Osteoblast (primary cell): ENCODE results near the gene ZNF598. TPM values are rescaled to one million over a fixed set of nuclear protein-coding genes. Genes with fewer than 3 reads are reported as not detected.

Source experiments
- DNase-seq: peaks from one replicate; pipeline ENCODE4 v3.0.0; 2011; ENCODE audit warnings: low spot score, mixed read lengths; ENCODE audit not compliant: insufficient read length; ENCODE audit errors: missing footprints
- H2AFZ ChIP-seq: 2 replicates; pipeline ENCODE4 v1.6.0; 2011; ENCODE audit warnings: mild to moderate bottlenecking, low read length
- H3K27ac ChIP-seq: 2 replicates; pipeline ENCODE4 v1.5.1; 2011; ENCODE audit warnings: mild to moderate bottlenecking, low read depth, low read length, moderate library complexity
- H3K27me3 ChIP-seq: 2 replicates; pipeline ENCODE4 v1.6.0; 2012; ENCODE audit warnings: mild to moderate bottlenecking, control low read depth, inconsistent platforms, low read length, moderate library complexity; ENCODE audit not compliant: insufficient read depth
- H3K36me3 ChIP-seq: 2 replicates; pipeline ENCODE4 v1.5.1; 2011; ENCODE audit warnings: mild to moderate bottlenecking, low read length, control low read depth, moderate library complexity; ENCODE audit not compliant: insufficient read depth
- H3K4me1 ChIP-seq: 2 replicates; pipeline ENCODE4 v1.5.1; 2011; ENCODE audit warnings: mild to moderate bottlenecking, low read length, control low read depth, moderate library complexity; ENCODE audit not compliant: insufficient read depth
- H3K4me2 ChIP-seq: 2 replicates; pipeline ENCODE4 v1.6.0; 2011; ENCODE audit warnings: mild to moderate bottlenecking, low read length; ENCODE audit not compliant: insufficient read depth
- H3K4me3 ChIP-seq: fragments of 200-600 bp; sonication (generic); 3 replicates; pipeline ENCODE4 v1.5.1; 2012; ENCODE audit warnings: mild to moderate bottlenecking, low read length, inconsistent platforms; ENCODE audit not compliant: insufficient read depth
- H3K79me2 ChIP-seq: 2 replicates; pipeline ENCODE4 v1.6.0; 2012; ENCODE audit warnings: mild to moderate bottlenecking, low read length, control low read depth, inconsistent platforms; ENCODE audit not compliant: insufficient read depth
- H3K9me3 ChIP-seq: 2 replicates; pipeline ENCODE4 v1.5.1; 2011; ENCODE audit warnings: low read depth, low read length, control low read depth
- H4K20me1 ChIP-seq: 2 replicates; pipeline ENCODE4 v1.6.0; 2012; ENCODE audit warnings: mild to moderate bottlenecking, low read length, control low read depth; ENCODE audit not compliant: insufficient read depth
- CTCF ChIP-seq: IDR thresholded peaks from 2 replicates; pipeline ENCODE4 v1.5.1; 2011; ENCODE audit warnings: mild to moderate bottlenecking, low read depth, low read length, moderate library complexity; ENCODE audit errors: extremely low read depth
- total RNA-seq: library from RNA; depleted of rRNA; stranded (reverse); fragments of >200 nt; gene quantifications from 2 replicates; pipeline ENCODE4 v1.2.3, GENCODE V29; 2012

The ZNF598 gene
- total RNA-seq, 1 donor: 21.0 TPM

DNA sequence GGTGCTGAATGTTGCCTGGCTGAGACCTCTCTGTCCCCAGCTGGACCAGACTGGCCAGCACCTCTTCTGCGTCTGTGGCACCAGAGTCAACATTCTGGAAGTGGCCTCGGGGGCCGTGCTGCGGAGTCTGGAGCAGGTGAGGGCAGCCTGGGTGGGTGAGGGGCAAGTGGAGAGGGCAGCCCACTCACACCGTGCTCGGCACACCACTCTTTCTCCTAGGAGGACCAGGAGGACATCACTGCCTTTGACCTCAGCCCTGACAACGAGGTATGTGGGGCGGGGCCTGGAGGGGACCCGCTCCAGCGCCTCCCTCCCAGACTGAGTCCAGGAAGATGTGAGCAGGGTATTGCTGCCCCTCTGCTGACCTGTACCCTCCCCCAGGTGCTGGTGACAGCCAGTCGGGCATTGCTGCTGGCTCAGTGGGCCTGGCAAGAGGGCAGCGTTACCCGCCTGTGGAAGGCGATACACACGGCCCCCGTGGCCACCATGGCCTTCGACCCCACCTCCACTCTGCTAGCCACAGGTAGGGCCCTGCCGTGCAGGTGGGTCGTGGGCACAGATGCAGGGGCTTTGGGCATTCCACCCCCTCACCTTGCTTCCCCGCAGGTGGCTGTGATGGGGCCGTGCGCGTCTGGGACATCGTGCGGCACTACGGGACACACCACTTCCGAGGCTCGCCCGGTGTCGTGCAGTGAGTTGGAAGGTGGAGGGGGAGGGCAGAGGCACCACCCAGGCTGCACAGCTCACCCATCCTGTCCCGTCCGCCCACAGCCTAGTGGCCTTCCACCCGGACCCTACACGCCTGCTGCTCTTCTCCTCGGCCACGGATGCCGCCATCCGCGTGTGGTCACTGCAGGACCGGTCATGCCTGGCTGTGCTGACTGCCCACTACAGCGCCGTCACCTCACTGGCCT lies 35.2 kb downstream of the ZNF598 start:
- Histone ChIP-seq H3K27ac (no peak overlapping the region), H3K27me3 (peaks cover under 1% of the 10 kb centered on the region), H3K4me2 (no peak overlapping the region), H4K20me1 (peaks cover 10% of the 10 kb centered on the region), H3K9me3 (no peaks in the 10 kb centered on the region), H3K4me1 (peaks cover 10% of the 10 kb centered on the region), H2AFZ (no peak overlapping the region), H3K4me3 (no peak overlapping the region), H3K36me3 (peaks cover 26% of the 10 kb centered on the region), H3K79me2 (peaks cover 26% of the 10 kb centered on the region)
- TF ChIP-seq CTCF: no peak
- peak; percentile 72 for DNase-seq

DNA sequence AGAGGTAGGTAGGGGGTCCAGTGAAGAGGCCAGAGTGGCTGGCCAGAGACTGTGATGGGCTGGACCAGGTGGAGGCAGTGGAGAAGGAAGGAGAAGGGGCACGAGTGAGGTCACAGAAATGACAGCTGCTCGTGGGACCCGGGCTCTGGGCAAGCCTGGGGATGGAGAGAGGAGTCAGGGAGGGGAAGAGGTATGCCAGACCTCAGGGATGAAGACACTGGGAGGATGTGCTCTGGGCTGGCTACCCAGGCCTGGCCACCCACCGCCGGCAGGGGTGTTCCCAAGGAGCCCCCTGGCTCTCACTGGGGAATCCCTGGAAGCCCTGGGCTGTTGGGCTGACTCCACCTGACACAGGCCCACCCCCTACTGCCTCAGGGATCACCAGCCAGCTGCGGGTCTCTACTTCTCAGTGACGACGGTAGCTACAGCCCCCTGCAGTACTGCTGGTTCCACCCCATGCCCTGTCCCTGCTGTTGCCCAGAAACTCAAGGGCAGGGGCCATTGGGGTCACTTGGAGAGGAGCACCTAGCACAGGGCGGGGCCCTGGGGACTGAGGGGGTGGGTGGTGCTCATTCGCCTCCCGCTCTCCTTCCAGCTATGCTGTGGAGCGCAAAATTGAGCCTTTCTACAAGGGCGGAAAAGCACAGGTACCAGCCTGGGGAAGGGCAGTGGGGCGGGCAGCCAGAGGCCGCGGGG lies 36.0 kb downstream of the ZNF598 start:
- no peaks in the 10 kb centered on the region for H3K27me3 ChIP-seq
- no peak for TF ChIP-seq CTCF
- H2AFZ ChIP-seq: no peak overlapping the region
- H3K79me2 ChIP-seq: peaks cover 26% of the 10 kb centered on the region
- H3K36me3 ChIP-seq: peaks cover 26% of the 10 kb centered on the region
- no peaks in the 10 kb centered on the region for H3K9me3 ChIP-seq
- H4K20me1 ChIP-seq: peaks cover 5% of the 10 kb centered on the region
- H3K4me2 ChIP-seq: no peak overlapping the region
- H3K27ac ChIP-seq: no peak overlapping the region
- H3K4me1 ChIP-seq: peaks cover 10% of the 10 kb centered on the region
- H3K4me3 ChIP-seq: no peak overlapping the region
- peak; percentile 87 for DNase-seq

- Histone ChIP-seq H3K79me2 (peaks cover 26% of the 10 kb centered on the region), H3K9me3 (no peaks in the 10 kb centered on the region), H2AFZ (peak overlapping the region; percentile 80), H3K27ac (peak overlapping the region; percentile 94), H3K27me3 (no peaks in the 10 kb centered on the region), H3K36me3 (peaks cover 24% of the 10 kb centered on the region), H4K20me1 (no peaks in the 10 kb centered on the region), H3K4me3 (peak overlapping the region; percentile 98), H3K4me2 (peak overlapping the region; percentile 98), H3K4me1 (peaks cover 10% of the 10 kb centered on the region)
- peak; percentile 98 for DNase-seq
- TF ChIP-seq CTCF: no peak
Observed at GRCh38 chr16:1972490-1972877, 37.1 kb downstream of the ZNF598 start.
